NCI-H2196 (cell line): ENCODE measurements around the gene RAI1.

Source experiments
- DNase-seq: peaks from one replicate; lab custom pipeline; 2025; ENCODE audit not compliant: unreplicated experiment; lab: John Stamatoyannopoulos, UW

RAI1 gene

DNA sequence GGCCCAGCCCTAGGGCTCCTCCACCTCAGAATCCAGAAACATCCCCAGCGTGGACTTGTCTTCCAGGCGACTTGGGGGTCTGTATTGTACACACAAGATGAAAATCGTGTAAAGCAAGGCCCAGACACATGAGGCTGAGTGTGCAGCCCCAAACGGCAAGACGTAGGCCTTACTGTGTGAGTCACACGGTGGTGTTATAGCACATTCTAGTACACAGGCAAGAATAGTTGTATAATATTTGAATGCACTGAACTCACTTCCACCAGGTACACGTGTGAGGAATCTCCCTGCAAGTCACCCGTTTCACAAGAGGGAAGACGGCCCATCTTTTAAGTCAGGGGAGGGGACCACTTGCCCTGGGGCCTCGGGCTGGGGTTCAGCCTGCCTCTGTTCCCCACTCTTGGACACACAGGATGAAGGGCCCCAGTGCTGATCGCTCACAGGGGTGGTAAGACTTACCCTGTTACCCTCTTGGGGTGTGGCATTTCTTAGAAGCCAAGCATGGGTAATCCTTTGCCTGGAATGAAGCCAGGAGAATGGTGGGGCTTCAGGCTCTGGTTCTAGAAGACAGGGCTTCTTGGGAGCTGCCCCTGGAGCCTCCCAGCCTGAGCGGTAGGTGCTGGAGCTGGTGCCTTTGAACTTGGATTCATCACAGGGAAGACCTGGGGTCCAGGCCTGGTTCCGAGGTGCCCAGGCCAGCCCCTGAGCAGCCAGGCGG is 84.3 kb downstream of the RAI1 start:
- DNase-seq, result no peak

GRCh38 chr17:17766077-17766743 is 85.0 kb downstream of the RAI1 start:
- no peak for DNase-seq

DNA sequence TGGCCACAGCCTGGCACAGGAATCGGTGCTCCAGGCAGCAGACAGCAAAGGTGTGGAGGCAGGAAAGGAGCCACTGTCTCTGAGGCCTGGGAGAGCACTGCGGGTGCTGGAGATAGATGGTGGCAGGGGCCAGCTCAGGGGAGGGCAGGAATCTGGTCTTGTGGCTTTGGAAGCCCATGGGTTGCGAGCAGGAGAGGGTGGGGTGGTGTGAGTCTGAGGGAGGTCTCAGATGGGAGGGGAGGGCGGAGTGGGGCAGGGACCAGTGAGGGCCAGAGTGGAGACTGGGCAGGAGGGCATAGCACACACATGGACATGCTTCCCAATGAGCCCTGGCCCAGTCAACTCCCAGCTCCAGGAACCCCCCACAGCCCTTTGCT is 85.5 kb downstream of the RAI1 start:
- DNase-seq, result no peak

DNA sequence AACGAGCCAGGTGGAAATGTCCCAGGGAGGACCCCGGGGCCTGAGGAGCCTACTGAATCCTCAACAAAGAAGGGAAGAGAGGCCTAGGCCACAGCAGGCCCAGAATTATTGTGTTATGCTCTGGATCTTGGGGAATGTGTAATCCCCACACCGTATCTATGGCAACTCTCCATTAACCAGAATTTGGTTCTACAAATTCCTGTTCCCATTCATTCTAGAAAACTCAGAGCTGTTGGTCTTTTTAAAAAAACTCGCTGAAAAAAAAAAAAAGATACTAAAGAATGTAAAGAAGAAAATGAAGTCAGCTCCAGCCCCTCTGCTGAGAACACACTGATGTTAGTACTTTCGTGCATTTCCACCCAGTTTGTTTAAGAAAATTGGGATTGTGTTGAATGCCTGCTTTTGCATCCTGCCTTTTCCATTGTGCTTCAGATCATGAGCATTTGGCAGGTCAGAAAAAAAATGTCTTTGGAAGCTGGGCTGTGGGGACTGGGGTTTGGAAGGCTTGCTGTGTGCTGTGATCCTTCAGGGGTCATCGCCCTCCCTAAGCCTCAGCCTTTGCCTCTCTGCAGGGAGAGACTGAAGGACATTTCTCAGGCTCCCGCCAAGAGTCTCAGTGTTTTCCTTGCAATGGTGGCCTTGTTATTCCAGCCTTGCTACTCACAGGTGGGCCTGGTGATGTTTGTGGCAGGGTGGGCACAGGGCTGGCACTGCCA is 86.1 kb downstream of the RAI1 start:
- DNase-seq, result no peak

GRCh38 chr17:17767887-17768418 is 86.7 kb downstream of the RAI1 start:
- DNase-seq, result no peak

GRCh38 chr17:17768424-17769088 is 87.3 kb downstream of the RAI1 start:
- DNase-seq, result peak; percentile 59

DNA sequence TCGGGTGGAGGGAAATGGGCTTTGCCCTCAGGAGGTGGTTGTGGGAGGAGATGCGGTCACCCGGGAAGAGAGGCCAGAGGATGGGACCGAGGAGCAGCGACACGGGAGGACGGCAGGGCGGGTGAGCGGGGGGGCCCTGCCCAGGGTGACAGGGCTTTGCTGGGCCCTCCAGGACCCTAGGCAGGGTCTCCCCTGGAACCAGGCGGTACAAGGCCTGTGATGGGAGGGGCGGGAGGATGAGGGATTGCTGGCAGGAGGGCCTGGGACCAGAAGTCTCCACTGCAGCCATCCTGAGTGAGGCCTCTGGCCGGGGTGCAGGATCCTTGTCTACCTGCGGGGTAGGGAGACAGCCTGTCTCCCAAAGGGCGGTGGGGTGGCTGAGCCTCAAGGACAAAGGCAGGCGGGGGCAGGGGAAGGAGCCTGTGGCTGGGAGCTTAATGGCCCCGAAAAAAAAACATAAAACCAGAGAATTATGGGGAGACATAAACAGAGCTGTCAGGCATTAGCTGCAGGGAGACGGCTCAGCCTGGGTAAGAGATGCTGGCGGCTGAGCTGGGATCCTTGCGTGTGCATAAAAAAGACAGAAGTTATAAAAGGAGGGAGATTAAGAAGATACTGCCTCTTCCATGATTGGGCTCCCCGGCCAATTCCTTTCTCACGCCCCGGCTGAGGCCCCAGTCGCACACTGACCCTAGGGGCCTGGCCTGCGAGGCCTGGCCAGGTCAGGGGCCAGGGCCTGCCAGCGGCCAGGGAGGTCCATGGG is 88.8 kb downstream of the RAI1 start:
- DNase-seq, result no peak

GRCh38 chr17:17770632-17771044 is 89.4 kb downstream of the RAI1 start:
- DNase-seq, result no peak

DNA sequence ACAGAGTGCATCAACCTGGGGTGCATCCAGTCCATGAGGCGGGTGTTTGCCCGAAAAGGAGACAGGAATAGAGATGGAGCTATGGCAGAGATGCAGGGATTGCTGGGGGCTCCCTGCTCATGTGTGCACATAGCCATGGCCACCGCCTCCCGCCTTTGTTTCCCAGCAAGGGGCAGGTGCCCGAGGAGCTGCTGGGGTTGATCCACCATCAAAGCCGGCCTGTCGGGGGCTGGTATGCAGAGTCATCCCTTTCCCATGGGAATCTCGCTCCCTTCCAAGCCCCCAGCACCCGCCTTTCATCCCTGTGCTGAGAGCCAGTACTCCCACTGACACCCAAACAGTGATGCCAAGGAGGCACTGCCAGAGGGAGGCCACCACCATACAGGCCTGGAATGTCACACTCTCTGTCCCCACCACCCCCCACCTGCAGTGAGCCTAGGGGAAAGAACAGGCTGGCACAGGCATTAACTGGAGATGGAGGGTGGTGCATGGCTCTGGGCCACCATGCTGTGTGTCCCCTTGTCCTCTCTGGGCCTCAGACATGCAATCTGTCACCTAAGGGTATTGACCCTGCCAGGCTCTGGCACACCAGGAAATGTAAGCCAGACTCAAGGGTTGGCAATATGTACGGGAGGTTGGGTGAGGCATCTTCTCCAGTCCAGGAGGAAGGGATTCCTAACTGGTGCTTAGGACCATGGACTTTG is 90.4 kb downstream of the RAI1 start:
- DNase-seq, result no peak

DNA sequence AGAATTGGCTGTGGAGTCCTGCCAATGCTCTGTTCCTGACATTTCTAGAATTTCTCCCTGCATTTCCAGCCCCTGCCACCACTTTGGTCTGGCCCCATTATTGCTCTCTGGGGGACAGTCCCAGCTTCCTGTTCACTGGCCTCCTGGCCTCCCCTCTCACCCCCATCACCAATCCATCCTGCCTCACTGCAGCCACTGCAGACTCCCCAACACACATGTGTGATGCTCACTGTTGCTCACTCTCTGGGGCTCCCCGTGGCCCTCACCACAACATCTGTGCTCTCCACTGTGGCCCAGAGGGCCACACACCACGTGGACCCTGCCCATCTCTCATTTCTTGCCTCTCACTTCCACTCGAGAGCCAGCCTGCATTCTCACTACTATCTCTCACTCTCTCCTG is 91.0 kb downstream of the RAI1 start:
- DNase-seq, result no peak

DNA sequence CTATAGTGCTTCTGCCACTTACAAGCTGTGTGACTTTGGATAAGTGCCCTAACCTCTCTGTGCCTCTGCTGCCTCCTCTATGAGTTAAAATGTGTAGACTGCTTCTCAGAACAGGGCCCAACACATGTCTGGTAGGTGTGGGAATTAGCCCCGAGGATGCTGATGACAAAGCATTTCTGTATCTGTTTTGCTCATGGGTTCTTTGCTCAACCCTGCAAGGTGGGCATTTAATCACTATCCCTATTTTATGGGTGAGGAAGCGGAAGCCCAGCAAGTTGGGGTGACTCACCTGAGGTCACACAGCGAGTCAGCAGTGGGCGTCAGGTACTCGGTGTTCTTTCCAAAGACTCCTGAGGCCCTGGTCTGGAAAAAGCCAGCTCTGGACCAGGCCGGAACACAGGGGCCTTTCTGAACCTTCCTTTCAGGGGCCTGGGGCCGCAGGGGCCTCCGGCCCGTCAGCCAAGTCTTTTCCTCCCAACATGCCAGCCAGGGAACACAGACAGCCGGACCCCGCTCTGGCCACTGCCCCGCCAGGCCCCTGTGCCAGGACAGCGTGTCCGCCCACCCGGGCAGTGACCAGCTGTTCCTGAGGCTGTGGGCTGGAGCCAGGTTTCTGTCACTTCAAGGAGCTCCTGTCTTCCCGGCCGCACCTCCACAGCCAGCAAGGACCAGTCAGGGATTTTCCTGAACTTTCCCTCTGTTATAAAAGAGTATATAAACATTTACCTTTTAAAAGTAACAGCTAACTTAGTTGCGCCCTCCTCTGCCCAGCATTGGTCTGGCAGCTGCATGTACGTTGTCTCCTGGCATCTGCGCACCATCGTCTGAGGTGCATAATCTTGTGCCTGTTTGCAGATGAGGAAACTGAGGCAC is 93.0 kb downstream of the RAI1 start:
- DNase-seq, result no peak

- no peak for DNase-seq
These were observed 95.6 kb downstream of the RAI1 start for GRCh38 chr17:17776889-17777288.

- DNase-seq, result no peak
These were observed 97.2 kb downstream of the RAI1 start for GRCh38 chr17:17778308-17779014.

- DNase-seq, result no peak
These were observed 97.9 kb downstream of the RAI1 start for GRCh38 chr17:17779015-17779611.

DNA sequence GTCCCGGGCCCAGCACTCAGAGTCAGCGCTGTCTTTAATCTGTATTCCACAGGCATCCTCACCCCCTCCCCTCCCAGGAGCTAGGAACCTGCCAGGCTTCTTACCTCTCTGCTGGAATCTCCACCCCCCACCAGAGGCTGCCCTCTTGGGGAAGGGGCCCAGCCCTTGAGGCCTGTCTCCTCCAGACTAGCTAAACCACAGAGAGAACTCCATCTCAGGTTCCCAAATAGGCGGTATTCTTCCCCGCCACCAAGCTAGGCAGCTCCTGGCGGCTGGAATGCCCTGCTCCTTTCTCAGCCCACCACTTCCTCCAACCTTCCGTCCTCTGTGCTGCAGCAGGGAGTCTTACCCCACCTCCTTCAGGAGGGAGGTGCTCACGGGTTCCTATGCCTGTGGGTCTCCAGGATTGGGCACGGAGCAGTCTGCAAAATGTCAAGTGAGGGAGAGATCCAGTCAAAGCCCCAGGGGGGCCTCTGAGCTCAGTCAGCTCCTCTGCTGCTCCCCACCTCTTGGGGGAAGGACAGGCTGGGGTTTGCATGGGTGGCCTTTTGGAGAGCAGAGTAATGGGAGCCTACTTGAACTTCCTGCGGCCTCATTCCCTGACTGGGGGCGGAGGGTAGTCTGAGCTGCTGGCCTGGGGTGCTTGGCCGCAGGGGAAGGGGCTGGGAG is 99.8 kb downstream of the RAI1 start:
- DNase-seq, result peak; percentile 14

DNA sequence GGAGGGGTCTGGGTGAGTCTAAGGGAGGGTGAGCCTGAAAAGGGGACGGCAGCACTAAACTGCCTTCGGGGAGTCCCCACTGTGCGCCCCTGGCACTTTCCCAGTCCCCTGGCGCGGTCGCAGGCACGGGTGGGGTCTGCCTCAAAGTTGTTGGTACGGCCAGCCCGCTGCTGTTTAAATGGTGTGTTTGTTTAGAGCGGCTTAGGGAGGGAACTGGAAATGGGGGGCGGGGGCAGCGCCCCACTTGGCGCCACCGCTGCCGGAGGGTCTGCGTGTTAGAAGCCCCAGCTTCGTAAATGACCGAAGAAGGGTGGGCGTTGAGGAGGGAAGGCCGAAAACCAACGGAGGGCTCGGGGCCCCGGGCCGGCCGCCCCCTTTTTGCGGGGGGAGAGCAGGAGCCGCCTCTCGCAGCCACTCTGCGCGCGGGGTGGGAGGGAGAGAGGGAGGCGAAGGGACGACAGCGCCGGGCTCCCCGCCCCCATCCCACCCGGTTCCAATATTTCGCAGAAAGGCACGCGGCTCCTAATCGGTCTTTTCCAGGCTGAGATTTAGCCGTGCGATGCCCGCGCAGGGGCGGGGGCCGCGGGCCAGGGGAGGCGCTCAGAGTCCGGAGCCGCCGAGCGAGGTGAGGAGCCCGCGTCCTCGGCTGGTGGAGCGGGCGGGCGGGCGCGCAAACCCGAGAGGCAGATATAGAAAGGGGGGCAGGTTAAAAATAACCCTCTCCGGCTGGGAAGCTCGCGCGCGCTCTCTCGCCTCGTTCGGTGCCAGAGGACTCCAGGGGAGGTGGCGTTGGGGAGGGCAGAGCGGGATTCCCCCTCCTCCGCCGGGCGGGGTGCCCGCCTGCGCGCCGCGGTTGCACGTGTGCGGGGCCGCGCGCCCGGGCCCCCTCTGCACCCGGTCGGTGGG is 100.6 kb downstream of the RAI1 start:
- DNase-seq, result peak; percentile 67
